ENCODE results near the gene H2AZ2.

H2AZ2 gene

DNA sequence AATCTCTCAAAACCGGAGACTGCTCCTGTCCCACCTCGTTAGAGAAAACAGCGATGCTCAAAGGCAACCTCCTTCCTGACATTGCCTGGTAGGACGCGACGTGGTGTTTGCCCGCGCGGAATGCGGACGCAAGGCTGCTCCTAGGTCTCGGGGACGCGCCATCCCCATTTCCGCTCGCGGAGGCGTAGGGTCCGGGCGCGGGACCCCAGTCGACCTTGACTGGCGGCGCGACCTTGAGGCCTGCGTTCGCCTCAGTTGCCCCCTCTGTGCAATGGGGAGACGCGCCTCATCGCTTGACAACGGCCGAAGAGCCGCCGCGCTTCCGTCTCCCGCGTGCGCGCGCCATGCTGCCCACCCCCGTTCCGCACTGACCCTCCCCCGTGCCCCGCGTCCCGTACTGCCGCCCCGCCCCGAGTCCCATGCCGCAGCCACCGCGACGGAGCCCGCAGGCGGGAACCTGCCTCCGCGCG lies 51.8 kb downstream of the H2AZ2 start:
- TF ChIP-seq, protein P1, sequence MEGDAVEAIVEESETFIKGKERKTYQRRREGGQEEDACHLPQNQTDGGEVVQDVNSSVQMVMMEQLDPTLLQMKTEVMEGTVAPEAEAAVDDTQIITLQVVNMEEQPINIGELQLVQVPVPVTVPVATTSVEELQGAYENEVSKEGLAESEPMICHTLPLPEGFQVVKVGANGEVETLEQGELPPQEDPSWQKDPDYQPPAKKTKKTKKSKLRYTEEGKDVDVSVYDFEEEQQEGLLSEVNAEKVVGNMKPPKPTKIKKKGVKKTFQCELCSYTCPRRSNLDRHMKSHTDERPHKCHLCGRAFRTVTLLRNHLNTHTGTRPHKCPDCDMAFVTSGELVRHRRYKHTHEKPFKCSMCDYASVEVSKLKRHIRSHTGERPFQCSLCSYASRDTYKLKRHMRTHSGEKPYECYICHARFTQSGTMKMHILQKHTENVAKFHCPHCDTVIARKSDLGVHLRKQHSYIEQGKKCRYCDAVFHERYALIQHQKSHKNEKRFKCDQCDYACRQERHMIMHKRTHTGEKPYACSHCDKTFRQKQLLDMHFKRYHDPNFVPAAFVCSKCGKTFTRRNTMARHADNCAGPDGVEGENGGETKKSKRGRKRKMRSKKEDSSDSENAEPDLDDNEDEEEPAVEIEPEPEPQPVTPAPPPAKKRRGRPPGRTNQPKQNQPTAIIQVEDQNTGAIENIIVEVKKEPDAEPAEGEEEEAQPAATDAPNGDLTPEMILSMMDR (IDR thresholded peaks at IDR 0.05; ENCODE audit: low read length), result no peak
- TF ChIP-seq EZH2phosphoT487 (IDR thresholded peaks at IDR 0.05; ENCODE audit: low read length) (no peak), EZH2 (optimal IDR thresholded peaks at IDR 0.05; ENCODE audit: low read depth, low read length) (no peak)
- Histone ChIP-seq H3K9me2 (replicated peaks; ENCODE audit: insufficient read depth, low read length) (no peaks in the 10 kb centered on the region), H3K27ac (ENCODE audit: low read length) (peak overlapping the region; percentile 90; the same call in 1 of the 2 replicates), H3K4me2 (ENCODE audit: low read depth, low read length) (peak overlapping the region; percentile 83), H3K79me2 (ENCODE audit: low read length) (peaks cover 53% of the 10 kb centered on the region), H3K9me3 (replicated peaks; ENCODE audit: insufficient read depth, low read length) (no peaks in the 10 kb centered on the region), H3F3A (ENCODE audit: insufficient read depth, low read length) (peaks cover 65% of the 10 kb centered on the region), H3K27me3 (replicated peaks; ENCODE audit: insufficient read depth, low read length) (no peaks in the 10 kb centered on the region), H3K4me3 (ENCODE audit: low read length) (peak overlapping the region; percentile 97), H3K9ac (ENCODE audit: low read length) (peak overlapping the region; percentile 99), H3K4me1 (ENCODE audit: low read length) (peaks cover 17% of the 10 kb centered on the region), H3K36me3 (replicated peaks; ENCODE audit: insufficient read depth, low read length) (peaks cover 19% of the 10 kb centered on the region; the same call in 1 of the 2 replicates), H4K20me1 (ENCODE audit: insufficient read depth, low read length) (peaks cover 34% of the 10 kb centered on the region), H2AFZ (ENCODE audit: low read length) (peak overlapping the region; percentile 84)
- DNase-seq, result peak; percentile 67

DNA sequence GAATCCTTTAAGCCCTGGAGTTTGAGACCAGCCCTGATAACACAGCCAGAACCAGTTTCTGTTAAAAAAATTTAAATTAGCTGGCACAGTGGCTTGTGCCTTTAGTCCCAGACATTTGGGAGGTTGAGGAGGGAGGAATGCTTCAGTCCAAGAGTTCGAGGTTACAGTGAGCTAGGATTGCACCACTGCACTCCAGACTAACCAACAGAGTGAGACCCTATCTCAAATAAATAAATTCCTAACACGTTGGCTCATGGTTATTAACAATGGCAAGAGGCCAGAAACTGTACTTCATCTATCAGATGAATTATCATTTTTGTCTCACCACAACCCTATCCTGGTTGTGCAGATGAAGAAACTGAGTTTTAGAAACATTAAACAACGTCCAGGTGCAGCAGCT lies 53.6 kb downstream of the H2AZ2 start:
- H3K27me3 ChIP-seq (replicated peaks; ENCODE audit: insufficient read depth, low read length), result no peaks in the 10 kb centered on the region
- H3K4me2 ChIP-seq (ENCODE audit: low read depth, low read length), result no peak overlapping the region
- no peak overlapping the region for H3K27ac ChIP-seq (ENCODE audit: low read length)
- peaks cover 8% of the 10 kb centered on the region; the same call in 1 of the 2 replicates for H3K36me3 ChIP-seq (replicated peaks; ENCODE audit: insufficient read depth, low read length)
- H3K79me2 ChIP-seq (ENCODE audit: low read length), result peaks cover 40% of the 10 kb centered on the region
- H3K4me1 ChIP-seq (ENCODE audit: low read length), result peaks cover 24% of the 10 kb centered on the region
- no peak overlapping the region for H3K9ac ChIP-seq (ENCODE audit: low read length)
- H4K20me1 ChIP-seq (ENCODE audit: insufficient read depth, low read length), result peaks cover 19% of the 10 kb centered on the region
- no peaks in the 10 kb centered on the region for H3K9me2 ChIP-seq (replicated peaks; ENCODE audit: insufficient read depth, low read length)
- no peak for DNase-seq
- TF ChIP-seq, protein P1 (IDR thresholded peaks at IDR 0.05; ENCODE audit: low read length), result no peak
- no peak for TF ChIP-seq EZH2phosphoT487 (IDR thresholded peaks at IDR 0.05; ENCODE audit: low read length)
- no peak for TF ChIP-seq EZH2 (optimal IDR thresholded peaks at IDR 0.05; ENCODE audit: low read depth, low read length)
- no peak overlapping the region for H3K4me3 ChIP-seq (ENCODE audit: low read length)
- peaks cover 57% of the 10 kb centered on the region for H3F3A ChIP-seq (ENCODE audit: insufficient read depth, low read length)
- H2AFZ ChIP-seq (ENCODE audit: low read length), result no peak overlapping the region
- no peaks in the 10 kb centered on the region for H3K9me3 ChIP-seq (replicated peaks; ENCODE audit: insufficient read depth, low read length)

DNA sequence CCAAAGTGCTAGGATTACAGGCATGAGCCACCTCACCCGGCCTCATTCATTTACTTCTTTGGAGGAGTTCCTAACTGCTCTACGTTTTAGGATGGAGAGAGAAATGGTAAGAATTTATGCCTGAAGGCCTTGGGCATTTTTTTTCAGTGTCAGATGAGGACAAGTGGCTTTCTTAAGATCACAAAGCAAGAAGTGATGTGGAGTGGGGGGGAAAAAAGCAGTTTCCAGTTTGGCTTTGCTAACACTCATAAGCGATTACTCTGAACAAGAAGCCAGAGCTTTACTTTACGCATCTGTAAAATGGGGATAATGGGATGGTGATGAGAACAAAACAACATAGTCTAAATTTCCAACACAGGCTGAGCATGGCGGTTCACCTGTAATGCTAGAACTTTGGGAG lies 54.0 kb downstream of the H2AZ2 start:
- Histone ChIP-seq H2AFZ (ENCODE audit: low read length) (no peak overlapping the region), H3K9me3 (replicated peaks; ENCODE audit: insufficient read depth, low read length) (no peaks in the 10 kb centered on the region), H3K4me2 (ENCODE audit: low read depth, low read length) (no peak overlapping the region), H4K20me1 (ENCODE audit: insufficient read depth, low read length) (peaks cover 15% of the 10 kb centered on the region), H3K4me3 (ENCODE audit: low read length) (no peak overlapping the region), H3K79me2 (ENCODE audit: low read length) (peaks cover 36% of the 10 kb centered on the region), H3K36me3 (replicated peaks; ENCODE audit: insufficient read depth, low read length) (peaks cover 5% of the 10 kb centered on the region; the same call in 1 of the 2 replicates), H3K27me3 (replicated peaks; ENCODE audit: insufficient read depth, low read length) (no peaks in the 10 kb centered on the region), H3K4me1 (ENCODE audit: low read length) (peaks cover 23% of the 10 kb centered on the region), H3F3A (ENCODE audit: insufficient read depth, low read length) (peaks cover 53% of the 10 kb centered on the region), H3K9me2 (replicated peaks; ENCODE audit: insufficient read depth, low read length) (no peaks in the 10 kb centered on the region), H3K27ac (ENCODE audit: low read length) (no peak overlapping the region), H3K9ac (ENCODE audit: low read length) (no peak overlapping the region)
- TF ChIP-seq, protein P1 (IDR thresholded peaks at IDR 0.05; ENCODE audit: low read length), result no peak
- no peak for DNase-seq
